Measurements from ENCODE around the gene IL13RA1.
"Not testable (repeated sequence)": the region's sequence is repeated elsewhere in the genome, so short reads cannot be mapped to it uniquely, and the experiment has no call there.

IL13RA1 gene

DNA sequence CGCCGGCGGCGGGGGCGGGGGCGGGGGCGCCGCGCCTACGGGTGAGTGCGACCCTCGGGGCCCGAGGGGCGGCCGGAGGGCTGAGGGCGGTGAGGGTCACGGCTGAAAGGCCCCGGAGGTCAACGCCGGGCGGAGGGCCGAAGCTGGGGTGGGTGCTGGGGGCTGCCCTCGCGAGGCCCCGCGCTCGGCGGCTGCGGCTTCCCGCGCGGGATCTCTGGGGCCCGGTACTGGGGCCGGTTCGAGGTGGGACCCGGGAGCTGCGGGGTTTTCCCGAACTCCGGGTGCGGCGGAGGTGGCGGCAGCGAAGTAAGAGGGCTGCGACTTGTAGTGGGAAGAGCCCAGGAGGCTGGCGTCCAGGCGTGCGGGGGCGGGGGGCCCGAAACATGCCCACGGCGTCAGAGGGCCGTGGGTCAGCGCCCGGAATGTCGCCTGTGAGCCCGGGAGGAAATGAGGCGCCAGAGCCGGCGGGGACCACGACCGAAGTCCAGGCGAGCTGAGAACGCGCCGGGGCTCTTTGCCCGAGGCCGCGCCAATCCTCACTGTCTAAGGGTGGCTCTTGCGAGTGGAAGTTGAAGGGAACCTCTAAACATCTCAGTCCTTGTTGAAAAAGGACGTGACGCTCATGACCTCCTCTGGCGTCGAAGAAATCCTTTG, 407 bp downstream of the IL13RA1 start:
- Histone ChIP-seq H3K4me3 (ENCODE audit: severe bottlenecking) (peak overlapping the region; percentile 77), H3K9me3 (ENCODE audit: severe bottlenecking) (no peaks in the 10 kb centered on the region), H3K27me3 (ENCODE audit: insufficient read depth, poor library complexity, severe bottlenecking) (no peaks in the 10 kb centered on the region), H3K27ac (ENCODE audit: poor library complexity, severe bottlenecking) (peak overlapping the region; percentile 58), H3K4me1 (ENCODE audit: insufficient read depth, poor library complexity, severe bottlenecking) (no peaks in the 10 kb centered on the region), H3K36me3 (ENCODE audit: low read depth) (no peaks in the 10 kb centered on the region)
- TF ChIP-seq, protein P1, sequence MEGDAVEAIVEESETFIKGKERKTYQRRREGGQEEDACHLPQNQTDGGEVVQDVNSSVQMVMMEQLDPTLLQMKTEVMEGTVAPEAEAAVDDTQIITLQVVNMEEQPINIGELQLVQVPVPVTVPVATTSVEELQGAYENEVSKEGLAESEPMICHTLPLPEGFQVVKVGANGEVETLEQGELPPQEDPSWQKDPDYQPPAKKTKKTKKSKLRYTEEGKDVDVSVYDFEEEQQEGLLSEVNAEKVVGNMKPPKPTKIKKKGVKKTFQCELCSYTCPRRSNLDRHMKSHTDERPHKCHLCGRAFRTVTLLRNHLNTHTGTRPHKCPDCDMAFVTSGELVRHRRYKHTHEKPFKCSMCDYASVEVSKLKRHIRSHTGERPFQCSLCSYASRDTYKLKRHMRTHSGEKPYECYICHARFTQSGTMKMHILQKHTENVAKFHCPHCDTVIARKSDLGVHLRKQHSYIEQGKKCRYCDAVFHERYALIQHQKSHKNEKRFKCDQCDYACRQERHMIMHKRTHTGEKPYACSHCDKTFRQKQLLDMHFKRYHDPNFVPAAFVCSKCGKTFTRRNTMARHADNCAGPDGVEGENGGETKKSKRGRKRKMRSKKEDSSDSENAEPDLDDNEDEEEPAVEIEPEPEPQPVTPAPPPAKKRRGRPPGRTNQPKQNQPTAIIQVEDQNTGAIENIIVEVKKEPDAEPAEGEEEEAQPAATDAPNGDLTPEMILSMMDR (IDR thresholded peaks at IDR 0.05; ENCODE audit: poor library complexity, severe bottlenecking), result no peak
- DNase-seq (ENCODE audit: low spot score) (no peak), ATAC-seq (ENCODE audit: low read depth) (no peak)

DNA sequence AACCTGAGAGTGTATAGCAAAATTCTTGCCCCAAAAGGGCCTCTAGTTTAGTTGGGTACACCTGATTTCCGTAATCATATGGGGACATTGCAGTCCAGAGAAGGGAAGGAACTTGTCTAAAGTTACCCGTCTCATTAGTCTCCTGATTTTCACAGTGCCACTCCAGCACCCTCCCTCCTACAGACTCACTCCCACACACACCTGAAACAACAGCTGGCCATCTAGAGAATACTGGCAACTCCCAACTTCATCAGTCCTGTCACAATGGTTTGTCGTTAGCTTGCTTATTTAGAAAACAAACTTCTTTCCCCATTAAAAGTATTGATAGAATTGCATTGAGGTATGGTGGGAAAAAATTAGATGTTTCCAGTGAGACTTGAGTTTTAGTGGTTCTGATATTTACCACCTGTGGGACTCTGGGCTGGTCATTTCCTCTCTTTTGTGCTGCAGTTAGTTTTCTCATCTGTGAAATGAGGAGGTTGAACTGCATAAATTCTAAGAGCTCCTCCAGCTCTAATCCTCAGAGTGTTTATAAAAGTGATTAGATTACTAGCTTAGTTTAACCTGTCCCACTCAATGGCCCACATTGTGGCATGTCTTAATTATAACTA, 1.7 kb downstream of the IL13RA1 start:
- Histone ChIP-seq H3K9me3 (ENCODE audit: severe bottlenecking) (no peaks in the 10 kb centered on the region), H3K4me1 (ENCODE audit: insufficient read depth, poor library complexity, severe bottlenecking) (no peaks in the 10 kb centered on the region), H3K27ac (ENCODE audit: poor library complexity, severe bottlenecking) (no peak overlapping the region), H3K36me3 (ENCODE audit: low read depth) (no peaks in the 10 kb centered on the region), H3K4me3 (ENCODE audit: severe bottlenecking) (no peak overlapping the region), H3K27me3 (ENCODE audit: insufficient read depth, poor library complexity, severe bottlenecking) (no peaks in the 10 kb centered on the region)
- TF ChIP-seq, protein P1 (IDR thresholded peaks at IDR 0.05; ENCODE audit: poor library complexity, severe bottlenecking), result no peak
- ATAC-seq (ENCODE audit: low read depth) (no peak), DNase-seq (ENCODE audit: low spot score) (no peak)

DNA sequence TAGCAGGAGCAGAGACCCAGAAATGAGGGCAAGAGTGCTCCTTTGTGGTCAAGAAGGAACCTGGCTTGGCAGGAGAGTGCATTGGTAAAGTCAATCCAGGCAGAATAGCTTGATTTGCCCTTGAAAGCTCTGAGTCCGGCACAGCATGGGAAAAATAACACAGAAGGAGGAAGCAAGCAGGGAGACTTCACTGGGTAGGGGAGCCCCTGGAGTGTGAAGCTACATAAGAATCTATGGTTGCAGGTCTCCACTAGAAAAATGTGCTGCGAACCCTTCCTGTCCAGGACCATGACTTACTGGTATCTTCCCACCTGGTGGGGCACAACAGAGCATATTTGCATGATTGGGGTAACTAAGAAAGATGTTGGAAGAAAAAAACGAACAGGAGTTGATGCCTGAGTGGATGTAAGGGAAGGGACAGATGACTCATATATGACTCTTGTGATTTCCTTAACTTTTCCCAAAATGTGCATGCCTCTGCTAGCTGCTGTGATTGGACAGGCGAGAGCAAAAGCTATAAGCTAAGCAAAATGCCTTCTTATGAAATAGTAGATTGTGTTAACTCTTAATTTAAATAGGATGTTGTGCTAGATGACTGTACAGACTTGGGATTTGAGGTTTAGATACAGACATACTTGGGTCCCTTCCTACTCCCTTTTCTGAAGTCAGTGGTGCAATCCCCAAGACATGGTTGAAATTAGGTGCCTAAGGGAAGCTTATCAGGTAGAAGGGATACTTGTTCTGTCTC, 3.3 kb downstream of the IL13RA1 start:
- no peaks in the 10 kb centered on the region for H3K27me3 ChIP-seq (ENCODE audit: insufficient read depth, poor library complexity, severe bottlenecking)
- no peak overlapping the region for H3K4me3 ChIP-seq (ENCODE audit: severe bottlenecking)
- H3K4me1 ChIP-seq (ENCODE audit: insufficient read depth, poor library complexity, severe bottlenecking), result no peaks in the 10 kb centered on the region
- ATAC-seq (ENCODE audit: low read depth) (peak; percentile 50), DNase-seq (ENCODE audit: low spot score) (no peak)
- H3K36me3 ChIP-seq (ENCODE audit: low read depth), result no peaks in the 10 kb centered on the region
- H3K27ac ChIP-seq (ENCODE audit: poor library complexity, severe bottlenecking), result peak overlapping the region; percentile 7
- TF ChIP-seq, protein P1 (IDR thresholded peaks at IDR 0.05; ENCODE audit: poor library complexity, severe bottlenecking), result no peak
- no peaks in the 10 kb centered on the region for H3K9me3 ChIP-seq (ENCODE audit: severe bottlenecking)

DNA sequence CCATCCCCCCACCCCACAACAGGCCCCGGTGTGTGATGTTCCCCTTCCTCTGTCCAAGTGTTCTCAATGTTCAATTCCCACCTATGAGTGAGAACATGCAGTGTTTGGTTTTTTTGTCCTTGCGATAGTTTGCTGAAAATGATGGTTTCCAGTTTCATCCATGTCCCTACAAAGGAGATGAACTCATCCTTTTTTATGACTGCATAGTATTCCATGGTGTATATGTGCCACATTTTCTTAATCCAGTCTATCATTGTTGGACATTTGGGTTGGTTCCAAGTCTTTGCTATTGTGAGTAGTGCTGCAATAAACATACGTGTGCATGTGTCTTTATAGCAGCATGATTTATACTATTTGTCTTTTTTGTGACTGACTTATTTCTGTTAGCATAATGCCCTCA, 5.1 kb downstream of the IL13RA1 start:
- not testable (repeated sequence) for H3K27ac ChIP-seq (ENCODE audit: poor library complexity, severe bottlenecking); H3K4me3 ChIP-seq (ENCODE audit: severe bottlenecking); H3K27me3 ChIP-seq (ENCODE audit: insufficient read depth, poor library complexity, severe bottlenecking); H3K36me3 ChIP-seq (ENCODE audit: low read depth); H3K4me1 ChIP-seq (ENCODE audit: insufficient read depth, poor library complexity, severe bottlenecking); DNase-seq (ENCODE audit: low spot score); H3K9me3 ChIP-seq (ENCODE audit: severe bottlenecking); ATAC-seq (ENCODE audit: low read depth)

DNA sequence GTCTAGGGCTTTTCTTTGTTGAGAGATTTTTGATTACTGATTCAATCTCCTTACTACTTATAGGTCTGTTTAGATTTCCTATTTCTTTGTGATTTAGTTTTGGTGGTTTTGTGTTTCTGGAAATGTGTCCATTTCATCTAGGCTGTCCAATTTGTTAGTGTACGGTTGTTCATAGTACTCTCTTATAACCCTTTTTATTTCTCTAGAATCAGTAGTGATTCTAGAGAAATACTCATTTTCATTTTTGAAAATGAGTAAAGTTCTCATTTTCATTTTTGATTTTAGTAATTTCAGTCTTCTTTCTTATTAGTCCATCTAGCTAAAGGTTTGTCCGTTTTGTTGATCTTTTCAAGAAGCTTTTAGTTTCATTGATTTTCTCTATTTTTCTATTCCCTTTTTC, 7.5 kb downstream of the IL13RA1 start:
- no peaks in the 10 kb centered on the region for H3K9me3 ChIP-seq (ENCODE audit: severe bottlenecking)
- H3K27me3 ChIP-seq (ENCODE audit: insufficient read depth, poor library complexity, severe bottlenecking), result no peaks in the 10 kb centered on the region
- TF ChIP-seq, protein P1 (IDR thresholded peaks at IDR 0.05; ENCODE audit: poor library complexity, severe bottlenecking), result no peak
- ATAC-seq (ENCODE audit: low read depth), result no peak
- DNase-seq (ENCODE audit: low spot score), result no peak
- H3K4me3 ChIP-seq (ENCODE audit: severe bottlenecking), result no peak overlapping the region
- H3K4me1 ChIP-seq (ENCODE audit: insufficient read depth, poor library complexity, severe bottlenecking), result no peaks in the 10 kb centered on the region
- no peaks in the 10 kb centered on the region for H3K36me3 ChIP-seq (ENCODE audit: low read depth)
- no peak overlapping the region for H3K27ac ChIP-seq (ENCODE audit: poor library complexity, severe bottlenecking)
